Endothelial cell of umbilical vein (primary cell): Measurements from ENCODE around the gene GRK1. TPM values are rescaled to one million over a fixed set of nuclear protein-coding genes. Genes with fewer than 3 reads are reported as not detected.

Experiments used
- BruUV-seq: library from RNA; stranded (reverse); fragments of 400-500 nt; replicated peaks from 2 replicates; lab custom pipeline; 2021; lab: Mats Ljungman, UMichigan
- CTCF ChIA-PET: fragments of 300-600, 350-600 bp; sonication (Branson Sonifier 250); formaldehyde crosslinking; loops from one replicate; lab custom pipeline; 2021; ENCODE audit warnings: antibody characterized with exemption, inconsistent platforms; lab: Charles Lee
- POLR2A ChIA-PET: fragments of 300-600, 350-600 bp; sonication (Branson Sonifier 250); formaldehyde crosslinking; loops from one replicate; lab custom pipeline; 2021; ENCODE audit warnings: antibody characterized with exemption, inconsistent platforms; lab: Charles Lee
- DNase-seq: peaks from one replicate; pipeline ENCODE4 v3.0.0-alpha.2; 2011; ENCODE audit warnings: low read depth, low spot score
- FAIRE-seq: peaks from 2 replicates; lab custom pipeline; 2011; peaks lifted over from hg19 to GRCh38; lab: Jason Lieb, UNC
- H2AFZ ChIP-seq: 2 replicates; pipeline ENCODE4 v1.6.0; 2012; ENCODE audit warnings: low read depth, low read length, control low read depth, inconsistent platforms
- H3K27ac ChIP-seq: 2 replicates; pipeline ENCODE4 v1.5.1; 2011; ENCODE audit warnings: low read depth, mild to moderate bottlenecking, control low read depth, low read length, moderate library complexity; ENCODE audit not compliant: insufficient read depth
- H3K27me3 ChIP-seq, 2 experiments: 2 replicates each; pipeline versions ENCODE4 v1.6.0 to v1.6.1; 2011; ENCODE audit warnings: low read length in 2 of 2, mixed read lengths in 1 of 2; ENCODE audit not compliant: control insufficient read depth in 2 of 2, insufficient read depth in 2 of 2
- H3K36me3 ChIP-seq, 2 experiments: 2 replicates in 1 of 2; 3 replicates in 1 of 2; pipeline ENCODE4 v1.5.1; 2011; ENCODE audit warnings: low read length in 2 of 2, mild to moderate bottlenecking in 1 of 2, moderate library complexity in 1 of 2; ENCODE audit not compliant: control insufficient read depth in 2 of 2, insufficient read depth in 2 of 2; ENCODE audit errors: extremely low read depth in 1 of 2
- H3K4me1 ChIP-seq: 3 replicates; pipeline ENCODE4 v1.5.1; 2011; ENCODE audit warnings: mild to moderate bottlenecking, low read length; ENCODE audit not compliant: control insufficient read depth, insufficient read depth; ENCODE audit errors: extremely low read depth
- H3K4me2 ChIP-seq: 2 replicates; pipeline ENCODE4 v1.6.1; 2011; ENCODE audit warnings: low read length, control low read depth, mixed read lengths; ENCODE audit not compliant: insufficient read depth
- H3K4me3 ChIP-seq, 3 experiments: fragments of 200-600 bp in 1 of 3; sonication (generic), shearing (Covaris generic) in 1 of 3; replicated peaks in 1 of 3; 2 replicates each; pipeline ENCODE4 v1.5.1; 2011 to 2016; ENCODE audit warnings: control low read depth in 3 of 3, low read length in 3 of 3, mild to moderate bottlenecking in 2 of 3, inconsistent platforms in 1 of 3, low read depth in 1 of 3, moderate library complexity in 1 of 3; ENCODE audit not compliant: insufficient read depth in 1 of 3
- H3K79me2 ChIP-seq: 2 replicates; pipeline ENCODE4 v1.6.0; 2012; ENCODE audit warnings: low read length, inconsistent platforms; ENCODE audit not compliant: control insufficient read depth, insufficient read depth
- H3K9ac ChIP-seq: replicated peaks from 2 replicates; pipeline ENCODE3; 2011; ENCODE audit warnings: low read length, control low read depth; ENCODE audit not compliant: insufficient read depth; ENCODE audit errors: extremely low read depth
- H3K9me1 ChIP-seq: replicated peaks from 3 replicates; pipeline ENCODE4 v1.6.0; 2011; ENCODE audit warnings: mild to moderate bottlenecking, low read length; ENCODE audit not compliant: control insufficient read depth, insufficient read depth; ENCODE audit errors: extremely low read depth
- H3K9me3 ChIP-seq: replicated peaks from 2 replicates; pipeline ENCODE4 v1.5.1; 2012; ENCODE audit warnings: low read length, inconsistent platforms; ENCODE audit not compliant: control insufficient read depth, insufficient read depth
- H4K20me1 ChIP-seq: replicated peaks from 2 replicates; pipeline ENCODE3; 2011; ENCODE audit warnings: mild to moderate bottlenecking, low read length; ENCODE audit not compliant: control insufficient read depth, insufficient read depth; ENCODE audit errors: extremely low read depth
- FOS ChIP-seq: IDR thresholded peaks from 2 replicates; pipeline ENCODE4 v1.6.1; 2011; ENCODE audit warnings: mild to moderate bottlenecking, low read length, moderate library complexity, borderline replicate concordance; ENCODE audit not compliant: insufficient read depth
- GATA2 ChIP-seq: IDR thresholded peaks from 2 replicates; pipeline ENCODE4 v1.7.0; 2011; ENCODE audit warnings: low read depth, mild to moderate bottlenecking, moderate library complexity, mixed read lengths, low read length; ENCODE audit not compliant: insufficient read length, insufficient read depth
- JUN ChIP-seq: IDR thresholded peaks from 2 replicates; pipeline ENCODE4 v1.6.1; 2011; ENCODE audit warnings: borderline replicate concordance, low read depth; ENCODE audit not compliant: insufficient read length, insufficient read depth
- MAX ChIP-seq: IDR thresholded peaks from 2 replicates; pipeline ENCODE4 v1.6.1; 2011; ENCODE audit not compliant: insufficient read depth, insufficient read length
- MYC ChIP-seq: IDR thresholded peaks from one replicate; pipeline ENCODE4 v1.6.1; 2011; ENCODE audit warnings: mild to moderate bottlenecking, low read depth, low read length
- POLR2A ChIP-seq: IDR thresholded peaks from 2 replicates; pipeline ENCODE4 v1.6.1; 2012; ENCODE audit warnings: low read depth, mild to moderate bottlenecking, control low read depth, low read length
- POLR2AphosphoS5 ChIP-seq: IDR thresholded peaks from 2 replicates; pipeline ENCODE4 v1.6.1; 2012; ENCODE audit warnings: low read depth, mild to moderate bottlenecking, control low read depth, low read length, moderate library complexity; ENCODE audit not compliant: insufficient read depth
- dilution Hi-C: fragments of 300-500 bp; cut with MboI; formaldehyde crosslinking; loops from one replicate; pipeline ENCODE4 v1.15.0; 2019; ENCODE audit warnings: low sequenced_read_pairs; ENCODE audit not compliant: extremely low pct_ligation_motif_present
- intact Hi-C: fragments of 100-400 bp; cut with micrococcal nuclease; formaldehyde crosslinking; loops from one replicate; pipeline ENCODE4 v1.10.0; 2022
- polyA plus RNA-seq, 4 experiments: library from polyadenylated mRNA; depleted of rRNA in 3 of 4; stranded (reverse) in 3 of 4; unstranded in 1 of 4; fragments of >200 nt; gene quantifications; 2 replicates each; pipeline versions ENCODE4 v1.2.1 to v1.2.3, GENCODE V29; 2011 to 2012; ENCODE audit warnings: missing spikeins in 1 of 4
- total RNA-seq: library from RNA; stranded (reverse); gene quantifications from 2 replicates; pipeline ENCODE4 v1.2.3, GENCODE V29; 2021

Gene GRK1
- total and polyA plus RNA-seq, 2 donors (not counting 3 experiments of a cell fraction or from before 2014, with no cell fraction given), result not detected

GRCh38 chr13:113774177-113775107 lies 107.4 kb downstream of the GRK1 start:
- dilution Hi-C loops, result no loop called here
- intact Hi-C loops, result loop anchor here (1.0 kb wide), 2 partner anchors 11 to 15 kb away; partner anchors contain the start of gene TMEM255B

More at GRCh38 chr13:113774177-113775107, 107.4 kb downstream of the GRK1 start:
- H3K27ac ChIP-seq, result peak overlapping the region; percentile 38
- TF ChIP-seq POLR2AphosphoS5, result peak; percentile 44
- peak; percentile 57 for TF ChIP-seq GATA2
- TF ChIP-seq MYC, result no peak
- TF ChIP-seq MAX, result peak; percentile 65
- no peak for TF ChIP-seq POLR2A
- TF ChIP-seq FOS, result peak; percentile 79
- TF ChIP-seq JUN, result peak; percentile 84
- TSS peak; percentile 11 for BruUV-seq
- peak; percentile 95 for DNase-seq
- ChIA-PET CTCF (interaction anchor here (1.0 to 1.1 kb wide), 3 partner anchors 10 to 173 kb away, joined by 5 to 8 read pairs (median 8); partner anchors contain the start of gene TMEM255B), POLR2A (no interaction called here)
- H3K4me3 ChIP-seq, result no peak overlapping the region
- no peaks in the 10 kb centered on the region for H3K9me1 ChIP-seq
- no peaks in the 10 kb centered on the region for H3K27me3 ChIP-seq
- H2AFZ ChIP-seq, result no peak overlapping the region
- H3K9me3 ChIP-seq, result no peaks in the 10 kb centered on the region
- peaks cover under 1 to 17% of the 10 kb centered on the region in 2 experiments for H3K36me3 ChIP-seq
- H3K4me1 ChIP-seq, result peaks cover 39% of the 10 kb centered on the region
- H3K9ac ChIP-seq, result no peak overlapping the region
- FAIRE-seq, result peak; percentile 91
- H4K20me1 ChIP-seq, result no peaks in the 10 kb centered on the region
- peaks cover 2% of the 10 kb centered on the region for H3K79me2 ChIP-seq
- peak overlapping the region; percentile 12 for H3K4me2 ChIP-seq
